Epidermal melanocyte (primary cell): ENCODE data around the gene LEAP2.

Experiments used
- DNase-seq: peaks from one replicate; pipeline ENCODE4 v3.0.0; 2011; ENCODE audit warnings: low spot score; ENCODE audit not compliant: insufficient read length

The LEAP2 gene, protein sequence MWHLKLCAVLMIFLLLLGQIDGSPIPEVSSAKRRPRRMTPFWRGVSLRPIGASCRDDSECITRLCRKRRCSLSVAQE

GRCh38 chr5:132873119-132873929, at the start of gene LEAP2:
Gene LEAP2 (plus strand): TSS chr5:132873668. CDS start chr5:132873695, 27 bp downstream.
- no peak for DNase-seq

GRCh38 chr5:132824426-132824825, 49.0 kb upstream of the LEAP2 start:
- no peak for DNase-seq

DNA sequence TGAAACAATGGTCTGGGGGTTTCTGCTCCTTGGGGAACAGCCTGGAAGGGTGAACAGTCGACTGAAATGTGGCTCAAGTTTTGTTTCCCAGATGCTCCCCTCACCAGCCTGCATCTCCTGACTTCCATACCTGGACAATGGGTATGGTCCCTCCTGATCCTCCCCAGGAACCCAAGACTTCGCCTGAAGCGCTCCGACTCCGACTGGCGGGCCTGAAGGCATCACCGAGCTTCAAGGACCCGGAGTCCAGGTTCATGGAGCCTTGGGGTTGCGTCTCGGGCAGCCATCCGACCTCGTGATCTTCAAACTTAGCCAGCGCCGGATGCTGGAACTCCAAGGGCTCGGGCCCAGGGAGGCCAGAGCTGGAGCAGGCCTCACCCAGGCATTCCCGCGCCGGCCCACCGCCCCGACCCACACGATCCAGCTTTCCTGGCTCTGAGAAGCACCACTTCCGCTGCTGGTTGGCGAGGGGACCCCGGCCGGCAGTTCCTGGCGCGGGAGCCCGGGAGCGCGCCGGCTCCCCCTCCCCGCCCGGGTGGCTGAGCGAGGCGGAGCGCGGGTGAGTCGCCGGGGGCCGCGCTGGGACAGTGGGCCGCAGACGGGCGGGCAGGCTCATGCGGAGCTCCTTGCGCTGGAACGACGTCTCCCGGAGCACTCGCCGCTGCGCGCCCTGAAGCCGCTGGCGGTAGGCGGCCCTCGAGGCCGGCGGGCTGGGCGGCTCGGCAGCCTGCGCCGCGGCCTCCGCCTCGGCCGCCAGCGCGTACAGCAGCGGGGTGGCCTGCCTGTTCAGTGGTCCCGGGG, 48.2 kb upstream of the LEAP2 start:
- DNase-seq: no peak

GRCh38 chr5:132825834-132826391, 47.6 kb upstream of the LEAP2 start:
- no peak for DNase-seq

DNA sequence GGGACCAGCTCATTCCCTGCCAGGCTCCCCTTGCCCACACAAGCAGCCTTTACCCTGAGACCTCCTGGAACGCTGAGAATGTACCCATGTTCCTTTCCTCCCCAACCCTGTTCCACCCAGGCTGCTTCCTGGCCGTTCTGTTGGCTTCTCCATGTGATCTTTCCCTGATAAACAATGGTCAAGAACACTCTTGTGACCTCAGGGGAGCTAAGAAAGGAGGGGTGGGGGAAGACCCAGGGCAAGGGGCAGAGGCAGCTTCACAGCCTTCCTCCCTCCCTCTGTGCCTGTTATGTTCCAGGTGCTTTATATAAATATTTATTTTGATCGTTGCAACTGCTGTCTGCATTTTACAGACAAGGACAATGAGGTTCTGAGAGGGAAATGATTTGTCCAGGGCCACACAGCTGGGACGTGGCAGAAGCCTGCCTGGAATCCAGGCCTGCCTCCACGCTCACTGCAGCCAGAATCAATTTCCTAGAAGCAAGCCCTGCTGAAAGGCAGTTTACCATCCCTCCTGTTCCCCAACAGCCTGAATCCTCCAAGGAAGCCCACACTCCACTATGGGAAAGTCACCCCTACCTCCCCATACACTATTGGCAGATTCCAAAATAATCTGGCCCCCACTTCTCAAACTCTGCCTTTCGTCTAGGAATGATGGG, 46.9 kb upstream of the LEAP2 start:
- no peak for DNase-seq

- DNase-seq: no peak
Observed at GRCh38 chr5:132827943-132828673, 45.4 kb upstream of the LEAP2 start.

DNA sequence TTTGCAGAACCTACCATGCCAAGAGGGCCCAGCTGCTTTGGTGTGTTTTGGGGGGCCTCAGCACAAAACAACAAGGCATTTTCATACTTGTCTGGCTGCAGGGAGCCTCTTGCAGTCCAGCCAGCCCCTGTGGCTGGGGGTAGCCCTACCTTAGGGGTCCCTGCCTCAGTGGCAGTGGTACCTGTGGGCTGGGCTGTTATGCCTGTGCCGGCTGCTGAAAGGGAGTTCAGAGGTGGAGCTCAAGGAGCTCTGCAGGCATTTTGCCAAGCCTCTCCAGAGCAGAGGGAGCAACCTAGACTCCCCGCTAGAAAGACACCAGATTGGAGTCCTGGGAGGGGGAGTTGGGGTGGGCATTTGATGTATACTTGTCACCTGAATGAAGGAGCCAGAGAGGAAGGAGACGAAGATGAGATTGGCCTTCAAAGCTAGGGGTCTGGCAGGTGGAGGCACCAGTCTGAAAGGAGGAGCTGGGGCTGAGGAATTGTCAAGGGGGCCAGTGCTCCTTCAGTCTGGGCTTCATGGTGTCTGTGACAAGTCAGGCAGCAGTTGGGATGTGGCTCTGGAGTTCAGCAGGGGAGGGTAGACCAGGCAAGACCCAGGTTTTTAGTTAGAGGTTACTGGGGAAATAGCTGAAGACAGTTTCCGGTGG, 44.5 kb upstream of the LEAP2 start:
- no peak for DNase-seq

DNA sequence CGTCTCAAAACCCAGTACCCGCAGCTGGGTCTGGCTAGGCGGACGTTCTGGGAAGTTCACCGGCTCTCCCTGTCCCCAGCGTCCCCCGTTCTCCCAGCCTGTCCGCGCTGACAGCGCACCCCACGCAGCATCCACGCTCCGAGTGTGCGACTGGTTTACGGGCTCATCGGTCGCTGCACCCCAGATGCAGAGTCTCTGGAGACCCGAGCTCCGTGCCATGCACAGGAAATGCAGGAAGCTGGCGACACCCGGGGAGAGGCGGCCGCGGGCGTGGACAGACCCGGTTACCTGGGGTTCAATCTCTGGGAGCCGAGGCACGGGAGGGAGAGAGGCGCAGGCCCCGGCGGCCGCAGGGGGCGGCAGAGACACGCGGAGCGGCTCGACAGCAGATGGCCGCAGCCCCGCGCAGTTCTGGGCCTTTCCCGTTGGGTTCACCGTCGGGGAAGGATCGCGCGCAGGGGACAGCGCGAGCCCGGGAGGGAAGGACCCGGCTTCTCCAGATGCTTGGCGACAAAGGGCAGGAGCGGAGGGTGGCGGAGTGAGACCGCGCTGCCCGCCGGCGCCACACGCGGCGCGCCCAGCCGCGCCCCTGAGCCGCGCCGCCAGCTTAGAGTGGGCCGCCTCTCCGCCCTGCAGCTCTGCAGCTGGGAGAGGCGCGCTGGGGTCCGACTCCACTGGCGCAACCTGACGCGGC, 43.6 kb upstream of the LEAP2 start:
- peak; percentile 93 for DNase-seq

DNA sequence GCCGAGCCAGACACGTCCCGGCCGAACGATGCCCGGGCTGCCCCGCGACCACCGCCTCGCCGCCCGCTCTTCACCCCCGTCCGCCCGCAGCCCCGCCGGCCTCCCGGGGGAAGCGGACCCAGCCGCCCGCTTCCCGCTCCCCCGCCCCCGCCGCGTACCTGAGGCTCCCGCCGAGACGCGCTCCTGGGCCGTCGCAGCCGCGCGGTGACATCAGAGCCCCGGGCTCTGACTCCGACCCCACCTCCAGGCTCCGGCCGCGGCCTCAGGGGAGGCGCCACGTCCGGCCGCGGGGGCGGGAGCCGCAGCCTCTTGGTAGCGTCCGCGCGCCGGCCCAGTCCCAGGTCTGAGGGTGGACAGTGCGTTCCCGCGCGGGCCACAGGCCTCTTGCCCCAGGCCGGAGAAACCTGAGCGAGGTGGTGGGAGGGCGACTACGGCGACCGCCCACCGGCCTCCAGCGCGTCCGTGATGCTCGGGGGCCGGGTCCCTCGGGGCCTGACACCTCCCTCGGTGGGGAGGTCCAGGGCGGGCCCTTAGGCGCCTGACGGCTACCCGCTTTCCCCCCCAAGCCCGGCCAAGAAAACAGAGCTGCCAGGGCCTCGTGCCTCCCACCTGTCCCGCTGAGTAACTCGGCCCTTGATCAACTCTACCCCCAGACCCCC, 42.9 kb upstream of the LEAP2 start, which contains the start of gene SHROOM1:
Gene SHROOM1 (minus strand): TSS at position 212 of the 659 bp plus-strand sequence. CDS start 4,507 bp downstream, outside the sequence.
- no peak for DNase-seq

GRCh38 chr5:132831095-132831860, 42.2 kb upstream of the LEAP2 start:
- DNase-seq: no peak

GRCh38 chr5:132832612-132833011, 40.9 kb upstream of the LEAP2 start:
- DNase-seq: no peak

DNA sequence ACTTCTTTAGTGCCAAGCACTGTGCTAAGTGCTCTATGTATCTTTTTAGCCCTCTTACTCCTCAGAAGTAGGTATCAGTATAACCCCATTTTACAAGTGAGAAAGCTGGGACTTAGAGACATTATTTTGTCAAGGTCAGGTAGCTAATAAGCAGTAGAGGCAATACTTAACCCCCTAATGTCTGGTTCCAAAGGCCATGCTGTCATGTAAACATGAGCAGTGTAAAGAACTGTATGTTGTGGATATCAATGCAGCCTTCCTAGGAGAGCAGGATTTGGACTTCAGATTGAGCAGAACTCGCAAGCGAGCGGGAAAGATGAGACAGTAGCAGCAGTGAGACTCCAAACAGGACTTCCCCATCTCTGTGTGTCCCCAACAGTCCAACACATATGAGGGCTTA, 39.4 kb upstream of the LEAP2 start:
- no peak for DNase-seq

GRCh38 chr5:132836852-132837251, 36.6 kb upstream of the LEAP2 start:
- no peak for DNase-seq

- no peak for DNase-seq
Observed at GRCh38 chr5:132837868-132838267, 35.6 kb upstream of the LEAP2 start.

GRCh38 chr5:132838516-132839282, 34.8 kb upstream of the LEAP2 start:
- no peak for DNase-seq

GRCh38 chr5:132839426-132840301, 33.8 kb upstream of the LEAP2 start:
- DNase-seq: no peak

DNA sequence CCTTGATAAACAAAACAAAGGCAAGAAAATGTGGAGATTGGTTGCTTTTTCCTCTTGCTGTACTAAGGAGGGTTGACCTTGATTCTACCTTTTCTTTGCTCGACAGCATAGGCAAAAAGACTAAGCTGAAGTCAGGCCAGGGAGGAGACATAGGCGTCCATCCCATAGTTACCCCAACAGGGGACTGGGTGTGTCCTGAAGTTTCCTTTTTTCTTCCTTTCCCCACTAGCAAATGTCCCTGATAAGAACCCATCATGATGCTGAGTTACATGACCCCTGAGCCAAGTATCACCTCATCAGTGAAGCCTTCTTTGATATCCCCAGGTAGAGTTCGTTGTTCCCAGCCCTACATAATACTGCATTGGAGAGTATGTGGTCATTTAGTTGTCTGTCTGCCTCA, 33.2 kb upstream of the LEAP2 start:
- no peak for DNase-seq
